ENCODE measurements around the gene WNT11. TPM values are rescaled to one million over a fixed set of nuclear protein-coding genes. Genes with fewer than 3 reads are reported as not detected.

Gene WNT11
- polyA plus RNA-seq, 1 of the 3 experiments (the other 2 are of a cell fraction), result 0.43 TPM

GRCh38 chr11:76217653-76218160 lies 11.4 kb upstream of the WNT11 start:
- H3K79me2 ChIP-seq (ENCODE audit: insufficient read depth), result no peaks in the 10 kb centered on the region
- POLR2A ChIA-PET, result no interaction called here
- no peaks in the 10 kb centered on the region for H3K9me2 ChIP-seq
- no peaks in the 10 kb centered on the region for H3K36me3 ChIP-seq (replicated peaks in 1 of 2; ENCODE audit: control insufficient read depth in 1 of 2, insufficient read depth in 2 of 2, low read length in 1 of 2)
- no peak for DNase-seq
- WGBS (ENCODE audit: low lambda C conversion rate), result 82% methylated on average over 8 of the region's 8 CpGs
- H3K27me3 ChIP-seq (ENCODE audit: insufficient read depth), result no peaks in the 10 kb centered on the region
- CTCF ChIA-PET, result interaction anchor here (1.0 to 5.7 kb wide), 3 partner anchors 10 to 256 kb away, joined by 3 to 53 read pairs (median 7); partner anchors contain the start of gene WNT11
- H3F3A ChIP-seq (replicated peaks; ENCODE audit: insufficient read depth), result no peaks in the 10 kb centered on the region
- no peaks in the 10 kb centered on the region for H4K20me1 ChIP-seq (ENCODE audit: insufficient read depth)
- no peak overlapping the region for H2AFZ ChIP-seq (ENCODE audit: low read depth)
- no peak overlapping the region for H3K4me3 ChIP-seq (ENCODE audit: low read depth in 2 of 2, low read length in 1 of 2)
- H3K4me2 ChIP-seq, result no peak overlapping the region
- TF ChIP-seq MEF2A (IDR thresholded peaks at IDR 0.05; ENCODE audit: borderline replicate concordance, low read depth) (no peak), IRF3 (IDR thresholded peaks at IDR 0.05; ENCODE audit: low read depth, low read length) (no peak), POLR2AphosphoS5 (IDR thresholded peaks at IDR 0.05; ENCODE audit: low read depth, low read length) (no peak), GATA2 (CRISPR knock-in tag; IDR thresholded peaks at IDR 0.05) (no peak), CTCF (IDR thresholded peaks at IDR 0.05) (no peak), EZH2phosphoT487 (IDR thresholded peaks at IDR 0.05; ENCODE audit: borderline replicate concordance, low read depth) (no peak), ELF1 (IDR thresholded peaks at IDR 0.05) (no peak), FOXJ3 (CRISPR knock-in tag; IDR thresholded peaks at IDR 0.05) (no peak), TCF12 (IDR thresholded peaks at IDR 0.05) (no peak), TEAD4 (IDR thresholded peaks at IDR 0.05; ENCODE audit: borderline replicate concordance, insufficient read depth) (no peak), NRF1 (IDR thresholded peaks at IDR 0.05; ENCODE audit: low read depth, low read length) (no peak)
- H3K27ac ChIP-seq (ENCODE audit: low read depth in 2 of 2, low read length in 1 of 2), result no peak overlapping the region
- H3K9ac ChIP-seq, result no peak overlapping the region
- no peaks in the 10 kb centered on the region for H3K9me3 ChIP-seq
- H3K4me1 ChIP-seq (ENCODE audit: control insufficient read depth in 1 of 2, insufficient read depth in 2 of 2, low read depth in 1 of 2, low read length in 1 of 2), result no peaks in the 10 kb centered on the region

GRCh38 chr11:76216536-76217325 lies 10.4 kb upstream of the WNT11 start:
- H3K27ac ChIP-seq (ENCODE audit: low read depth in 2 of 2, low read length in 1 of 2), result no peak overlapping the region
- 89% methylated on average over 8 of the region's 9 CpGs for WGBS (ENCODE audit: low lambda C conversion rate)
- no peak overlapping the region for H3K4me3 ChIP-seq (ENCODE audit: low read depth in 2 of 2, low read length in 1 of 2)
- TF ChIP-seq FOXM1 (IDR thresholded peaks at IDR 0.05; ENCODE audit: low read depth), result no peak
- no peak for TF ChIP-seq TEAD4 (IDR thresholded peaks at IDR 0.05; ENCODE audit: borderline replicate concordance, insufficient read depth)
- TF ChIP-seq REST (IDR thresholded peaks at IDR 0.05; ENCODE audit: low read depth, low read length), result no peak
- no peak for TF ChIP-seq EZH2phosphoT487 (IDR thresholded peaks at IDR 0.05; ENCODE audit: borderline replicate concordance, low read depth)
- no peak for TF ChIP-seq CTCF (IDR thresholded peaks at IDR 0.05)
- TF ChIP-seq IRF3 (IDR thresholded peaks at IDR 0.05; ENCODE audit: low read depth, low read length), result no peak
- TF ChIP-seq EP300 (IDR thresholded peaks at IDR 0.05; ENCODE audit: borderline replicate concordance in 1 of 2, low read depth in 1 of 2, low read length in 1 of 2), result no peak

More at GRCh38 chr11:76216536-76217325, 10.4 kb upstream of the WNT11 start:
- Histone ChIP-seq H3K9me2 (no peaks in the 10 kb centered on the region), H4K20me1 (ENCODE audit: insufficient read depth) (no peaks in the 10 kb centered on the region), H3K9ac (no peak overlapping the region), H3K79me2 (ENCODE audit: insufficient read depth) (no peaks in the 10 kb centered on the region), H2AFZ (ENCODE audit: low read depth) (no peak overlapping the region), H3K36me3 (replicated peaks in 1 of 2; ENCODE audit: control insufficient read depth in 1 of 2, insufficient read depth in 2 of 2, low read length in 1 of 2) (no peaks in the 10 kb centered on the region), H3K9me3 (no peaks in the 10 kb centered on the region), H3K27me3 (ENCODE audit: insufficient read depth) (no peaks in the 10 kb centered on the region), H3F3A (replicated peaks; ENCODE audit: insufficient read depth) (no peaks in the 10 kb centered on the region), H3K4me2 (no peak overlapping the region), H3K4me1 (ENCODE audit: control insufficient read depth in 1 of 2, insufficient read depth in 2 of 2, low read depth in 1 of 2, low read length in 1 of 2) (no peaks in the 10 kb centered on the region)
- CTCF ChIA-PET, result interaction anchor here (1.0 to 5.7 kb wide), 3 partner anchors 9 to 320 kb away, joined by 3 to 53 read pairs (median 3); partner anchors contain the start of gene WNT11
- POLR2A ChIA-PET, result no interaction called here
- no peak for DNase-seq
